MCF 10A (cell line): Measurements from ENCODE around the gene PXK. TPM values are rescaled to one million over a fixed set of nuclear protein-coding genes. Genes with fewer than 3 reads are reported as not detected.

Experiments used
- BruUV-seq: library from RNA; stranded (reverse); fragments of 400-500 nt; replicated peaks from 2 replicates; lab custom pipeline; 2021; lab: Mats Ljungman, UMichigan
- CTCF ChIA-PET: fragments of 300-600 bp; sonication (Branson Sonifier 250); formaldehyde crosslinking; extraction: SDS; loops from one replicate; lab custom pipeline; 2021; ENCODE audit warnings: antibody characterized with exemption, inconsistent platforms; lab: Yijun Ruan, JAX
- POLR2A ChIA-PET: fragments of 300-600, 350-650 bp; sonication (Branson Sonifier 250); formaldehyde crosslinking; extraction: SDS; loops from one replicate; lab custom pipeline; 2020; ENCODE audit warnings: antibody characterized with exemption, inconsistent platforms; lab: Yijun Ruan, JAX
- DNase-seq: peaks from one replicate; pipeline ENCODE4 v3.0.0-alpha.2; 2018; ENCODE audit not compliant: unreplicated experiment
- H3K27ac Mint-ChIP-seq: one replicate; pipeline ENCODE4 v1.8.0; 2022; ENCODE audit warnings: mild to moderate bottlenecking, low read depth, mixed read lengths; ENCODE audit not compliant: unreplicated experiment
- H3K27me3 Mint-ChIP-seq: one replicate; pipeline ENCODE4 v1.8.0; 2022; ENCODE audit warnings: mixed read lengths; ENCODE audit not compliant: insufficient read depth, unreplicated experiment
- H3K36me3 Mint-ChIP-seq: one replicate; pipeline ENCODE4 v1.8.0; 2022; ENCODE audit warnings: mild to moderate bottlenecking, moderate library complexity, mixed read lengths; ENCODE audit not compliant: insufficient read depth, unreplicated experiment
- H3K4me1 Mint-ChIP-seq: one replicate; pipeline ENCODE4 v1.8.0; 2022; ENCODE audit warnings: mixed read lengths; ENCODE audit not compliant: insufficient read depth, unreplicated experiment
- H3K4me3 Mint-ChIP-seq: one replicate; pipeline ENCODE4 v1.8.0; 2022; ENCODE audit warnings: mild to moderate bottlenecking, moderate library complexity, mixed read lengths; ENCODE audit not compliant: unreplicated experiment
- H3K9me3 Mint-ChIP-seq: one replicate; pipeline ENCODE4 v1.8.0; 2022; ENCODE audit warnings: mixed read lengths; ENCODE audit not compliant: unreplicated experiment
- intact Hi-C: fragments of 100-400 bp; cut with micrococcal nuclease; formaldehyde crosslinking; loops from 2 replicates; pipeline ENCODE4 v1.14.1; 2022
- total RNA-seq: library from RNA; stranded (reverse); gene quantifications from 2 replicates; pipeline ENCODE4 v1.2.3, GENCODE V29; 2022
- TF ChIP-seq, protein P1 (sequence below): fragments of 200-600 bp; IDR thresholded peaks from one replicate; pipeline ENCODE4 v1.8.0; 2022; ENCODE audit warnings: antibody characterized with exemption, mild to moderate bottlenecking; ENCODE audit not compliant: unreplicated experiment

The PXK gene
- total RNA-seq, 1 experiment from 2014 or later = 62.2 TPM

DNA sequence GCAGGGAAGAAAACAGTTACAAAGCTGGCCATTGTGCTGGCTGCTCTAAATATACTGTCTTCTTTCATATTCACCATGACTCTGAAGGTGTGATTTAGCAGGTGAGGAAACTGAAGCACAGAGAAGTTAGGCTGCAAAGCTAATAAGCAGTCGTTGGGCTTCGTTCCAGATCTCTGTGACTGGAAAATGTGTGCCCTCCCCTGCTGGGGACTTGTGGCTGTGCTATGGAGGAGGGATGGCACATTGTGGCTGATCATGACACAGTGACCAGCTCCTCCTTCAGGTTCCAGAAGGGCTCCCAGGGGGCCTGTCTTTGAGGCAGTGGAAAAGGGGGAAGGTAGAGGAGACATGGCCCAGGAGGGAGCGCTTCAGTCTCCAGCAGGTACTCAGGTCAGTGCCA lies 19.2 kb downstream of the PXK start:
- TF ChIP-seq, protein P1, sequence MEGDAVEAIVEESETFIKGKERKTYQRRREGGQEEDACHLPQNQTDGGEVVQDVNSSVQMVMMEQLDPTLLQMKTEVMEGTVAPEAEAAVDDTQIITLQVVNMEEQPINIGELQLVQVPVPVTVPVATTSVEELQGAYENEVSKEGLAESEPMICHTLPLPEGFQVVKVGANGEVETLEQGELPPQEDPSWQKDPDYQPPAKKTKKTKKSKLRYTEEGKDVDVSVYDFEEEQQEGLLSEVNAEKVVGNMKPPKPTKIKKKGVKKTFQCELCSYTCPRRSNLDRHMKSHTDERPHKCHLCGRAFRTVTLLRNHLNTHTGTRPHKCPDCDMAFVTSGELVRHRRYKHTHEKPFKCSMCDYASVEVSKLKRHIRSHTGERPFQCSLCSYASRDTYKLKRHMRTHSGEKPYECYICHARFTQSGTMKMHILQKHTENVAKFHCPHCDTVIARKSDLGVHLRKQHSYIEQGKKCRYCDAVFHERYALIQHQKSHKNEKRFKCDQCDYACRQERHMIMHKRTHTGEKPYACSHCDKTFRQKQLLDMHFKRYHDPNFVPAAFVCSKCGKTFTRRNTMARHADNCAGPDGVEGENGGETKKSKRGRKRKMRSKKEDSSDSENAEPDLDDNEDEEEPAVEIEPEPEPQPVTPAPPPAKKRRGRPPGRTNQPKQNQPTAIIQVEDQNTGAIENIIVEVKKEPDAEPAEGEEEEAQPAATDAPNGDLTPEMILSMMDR = no peak
- Mint-ChIP-seq H3K4me1 (peaks cover 15% of the 10 kb centered on the region), H3K4me3 (no peak overlapping the region), H3K27me3 (no peaks in the 10 kb centered on the region), H3K27ac (no peak overlapping the region), H3K9me3 (no peaks in the 10 kb centered on the region), H3K36me3 (peaks cover 20% of the 10 kb centered on the region)
- ChIA-PET POLR2A (no interaction called here), CTCF (interaction anchor here (0.8 to 1.0 kb wide), 3 partner anchors 26 to 57 kb away, joined by 3 to 4 read pairs (median 3); partner anchors contain the start of genes HTD2 and RPP14)
- intact Hi-C loops = no loop called here
- DNase-seq = no peak
- BruUV-seq = no TSS peak

DNA sequence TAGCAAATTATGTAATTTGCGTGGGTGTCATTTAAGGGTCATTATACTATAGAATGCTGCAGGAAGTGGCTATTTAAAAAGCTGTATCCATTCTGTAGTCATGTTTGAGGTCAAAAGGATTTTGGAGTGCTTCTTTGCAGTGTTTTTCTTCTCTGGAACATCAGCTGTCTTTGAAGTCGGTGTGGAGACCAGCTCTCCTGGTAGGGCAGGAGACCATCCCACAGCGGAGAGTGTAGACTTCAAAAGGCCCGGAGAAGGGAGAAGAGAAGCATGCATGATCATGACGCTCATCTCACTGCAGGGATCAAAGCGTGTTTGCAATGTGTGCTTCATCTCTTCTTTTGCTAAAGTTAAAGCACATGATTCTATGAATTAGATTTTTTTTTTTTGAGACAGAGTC lies 19.9 kb downstream of the PXK start:
- BruUV-seq = no TSS peak
- H3K4me1 Mint-ChIP-seq = peaks cover 15% of the 10 kb centered on the region
- no peak for DNase-seq
- no peak overlapping the region for H3K27ac Mint-ChIP-seq
- ChIA-PET POLR2A (interaction anchor here (2.4 kb wide), 1 partner anchor 17 kb away, joined by 5 read pairs; no protein-coding TSS in a partner anchor), CTCF (interaction anchor here (0.8 to 1.0 kb wide), 3 partner anchors 25 to 56 kb away, joined by 3 to 4 read pairs (median 3); partner anchors contain the start of genes HTD2 and RPP14)
- no peaks in the 10 kb centered on the region for H3K27me3 Mint-ChIP-seq
- TF ChIP-seq, protein P1 = no peak
- peaks cover 13% of the 10 kb centered on the region for H3K36me3 Mint-ChIP-seq
- intact Hi-C loops = no loop called here
- no peaks in the 10 kb centered on the region for H3K9me3 Mint-ChIP-seq
- no peak overlapping the region for H3K4me3 Mint-ChIP-seq

DNA sequence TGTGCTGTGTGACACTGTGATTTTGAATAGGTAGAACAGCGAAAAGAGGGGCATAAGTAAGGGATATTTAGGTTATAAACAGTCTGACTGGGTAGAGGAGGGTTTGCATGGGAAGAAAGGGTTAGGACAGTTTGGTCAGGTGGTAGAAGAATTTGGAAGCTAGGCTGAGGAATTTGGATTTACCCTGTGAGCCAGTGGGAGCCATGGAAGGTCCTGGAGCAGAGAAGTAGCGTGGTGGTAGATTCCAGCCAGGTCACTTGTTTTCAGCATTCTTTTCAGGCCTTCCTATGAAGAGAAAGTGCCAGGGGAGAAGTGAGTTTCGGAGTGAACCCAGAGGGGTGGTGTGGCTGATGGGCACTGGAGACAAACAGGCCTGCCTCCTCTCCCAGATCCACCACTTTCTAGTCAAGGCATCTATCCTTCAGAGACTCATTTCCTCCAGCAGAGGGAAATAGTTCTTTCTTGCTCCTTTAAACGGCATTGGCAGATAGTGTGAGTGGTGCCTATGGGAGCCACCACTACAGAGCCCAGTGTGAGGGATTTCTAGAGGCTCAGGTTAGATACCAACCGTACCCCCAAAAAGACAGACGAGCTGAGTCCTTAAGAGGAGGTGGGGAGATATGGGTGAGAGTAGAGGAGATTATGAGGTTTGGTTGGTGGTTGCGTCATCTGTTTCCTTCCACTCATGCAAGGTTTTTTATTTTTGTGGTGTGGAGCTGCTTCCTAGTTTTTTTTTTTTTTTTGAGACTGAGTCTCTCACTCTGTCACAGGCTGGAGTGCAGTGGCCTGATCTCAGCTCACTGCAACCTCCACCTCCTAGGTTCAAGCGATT lies 21.2 kb downstream of the PXK start:
- TF ChIP-seq, protein P1 = no peak
- intact Hi-C loops = no loop called here
- no peaks in the 10 kb centered on the region for H3K27me3 Mint-ChIP-seq
- ChIA-PET CTCF (interaction anchor here (0.6 to 0.7 kb wide), 4 partner anchors 12 to 64 kb away, joined by 3 to 5 read pairs (median 4); no protein-coding TSS in a partner anchor), POLR2A (interaction anchor here (1.3 to 2.4 kb wide), 2 partner anchors 9 to 19 kb away, joined by 3 to 5 read pairs; no protein-coding TSS in a partner anchor)
- DNase-seq = no peak
- peaks cover 7% of the 10 kb centered on the region for H3K36me3 Mint-ChIP-seq
- no TSS peak for BruUV-seq
- H3K27ac Mint-ChIP-seq = no peak overlapping the region
- H3K4me1 Mint-ChIP-seq = peaks cover 15% of the 10 kb centered on the region
- H3K4me3 Mint-ChIP-seq = no peak overlapping the region
- no peaks in the 10 kb centered on the region for H3K9me3 Mint-ChIP-seq

DNA sequence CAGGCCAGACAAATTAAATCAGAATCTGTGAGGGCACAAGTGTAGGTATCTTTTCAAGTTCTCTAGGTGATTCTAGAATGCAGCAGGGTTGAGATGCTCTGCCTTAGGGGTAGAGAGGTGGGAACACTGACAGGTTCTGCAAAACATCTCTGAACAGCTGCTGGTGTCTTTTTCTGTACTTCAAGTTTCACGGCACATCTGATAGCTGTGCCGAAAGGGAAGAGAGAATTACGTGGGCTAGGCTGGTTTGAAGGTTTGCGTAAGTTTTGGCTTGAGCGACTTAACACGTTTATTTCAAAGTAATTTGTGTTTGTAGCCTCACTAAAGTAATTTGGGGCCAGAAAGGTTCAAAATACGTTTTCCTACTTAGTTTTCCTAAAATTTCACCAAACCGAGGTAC lies 22.5 kb downstream of the PXK start:
- Mint-ChIP-seq H3K4me1 (peaks cover 15% of the 10 kb centered on the region), H3K4me3 (no peak overlapping the region), H3K27me3 (no peaks in the 10 kb centered on the region), H3K36me3 (peaks cover 12% of the 10 kb centered on the region), H3K9me3 (no peaks in the 10 kb centered on the region), H3K27ac (no peak overlapping the region)
- ChIA-PET POLR2A (interaction anchor here (1.8 kb wide), 1 partner anchor 10 kb away, joined by 5 read pairs; no protein-coding TSS in a partner anchor), CTCF (interaction anchor here (0.6 to 0.8 kb wide), 3 partner anchors 9 to 54 kb away, joined by 4 to 8 read pairs (median 5); no protein-coding TSS in a partner anchor)
- no peak for DNase-seq
- intact Hi-C loops = no loop called here
- BruUV-seq = no TSS peak
- TF ChIP-seq, protein P1 = no peak
